GM23248 (cell line): Measurements from ENCODE around the gene CSNK1A1L. TPM values are rescaled to one million over a fixed set of nuclear protein-coding genes. Genes with fewer than 3 reads are reported as not detected.
A peak's percentile ranks its signal among the peaks of the same experiment; 100 is the strongest.

Experiments used
- DNase-seq: peaks from one replicate; pipeline ENCODE4 v3.0.0-alpha.2; 2015
- H2AFZ ChIP-seq: fragments of 200-600 bp; sonication (generic); 2 replicates; pipeline ENCODE4 v1.6.1; 2016; ENCODE audit warnings: antibody characterized with exemption
- H3F3A ChIP-seq: fragments of 200-600 bp; sonication (generic); 2 replicates; pipeline ENCODE4 v1.6.1; 2016; ENCODE audit warnings: mild to moderate bottlenecking, antibody characterized with exemption, mixed run types; ENCODE audit not compliant: insufficient read depth
- H3K27ac ChIP-seq: fragments of 200-600 bp; sonication (generic); 2 replicates; pipeline ENCODE4 v1.5.1; 2016; ENCODE audit warnings: mild to moderate bottlenecking
- H3K27me3 ChIP-seq: fragments of 200-600 bp; sonication (generic); replicated peaks from 2 replicates; pipeline ENCODE4 v1.6.1; 2016; ENCODE audit warnings: mild to moderate bottlenecking; ENCODE audit not compliant: insufficient read depth
- H3K36me3 ChIP-seq: fragments of 200-600 bp; sonication (generic); 2 replicates; pipeline ENCODE4 v1.6.1; 2016; ENCODE audit warnings: low read depth, mild to moderate bottlenecking
- H3K4me1 ChIP-seq: fragments of 200-600 bp; sonication (generic); 2 replicates; pipeline ENCODE4 v1.6.1; 2016; ENCODE audit warnings: mild to moderate bottlenecking; ENCODE audit not compliant: insufficient read depth
- H3K4me2 ChIP-seq: fragments of 200-600 bp; sonication (generic); one replicate; pipeline ENCODE4 v1.6.1; 2016; ENCODE audit warnings: mild to moderate bottlenecking; ENCODE audit not compliant: unreplicated experiment
- H3K4me3 ChIP-seq: fragments of 200-600 bp; sonication (generic); 2 replicates; pipeline ENCODE4 v1.5.1; 2016; ENCODE audit warnings: mild to moderate bottlenecking
- H3K79me2 ChIP-seq: fragments of 200-600 bp; sonication (generic); 2 replicates; pipeline ENCODE4 v1.6.1; 2016; ENCODE audit warnings: mild to moderate bottlenecking; ENCODE audit not compliant: insufficient read depth
- H3K9ac ChIP-seq: fragments of 200-600 bp; sonication (generic); 2 replicates; pipeline ENCODE4 v1.6.1; 2016; ENCODE audit warnings: mild to moderate bottlenecking
- H3K9me2 ChIP-seq: fragments of 200-600 bp; sonication (generic); 2 replicates; pipeline ENCODE4 v1.6.1; 2016; ENCODE audit warnings: mixed run types, mild to moderate bottlenecking, moderate library complexity; ENCODE audit not compliant: insufficient read depth
- H3K9me3 ChIP-seq: fragments of 200-600 bp; sonication (generic); one replicate; pipeline ENCODE4 v1.6.1; 2017; ENCODE audit warnings: low read depth
- H4K20me1 ChIP-seq: fragments of 200-600 bp; sonication (generic); 2 replicates; pipeline ENCODE4 v1.6.0; 2016; ENCODE audit not compliant: insufficient read depth
- EZH2 ChIP-seq: fragments of 200-600 bp; sonication (generic); IDR thresholded peaks from 2 replicates; pipeline ENCODE4 v1.6.1; 2018; ENCODE audit warnings: antibody characterized with exemption, mild to moderate bottlenecking; ENCODE audit not compliant: insufficient read depth, poor library complexity, severe bottlenecking
- EZH2phosphoT487 ChIP-seq: fragments of 200-600 bp; sonication (generic); IDR thresholded peaks from 2 replicates; pipeline ENCODE4 v1.6.1; 2018; ENCODE audit warnings: antibody characterized with exemption, moderate library complexity, mild to moderate bottlenecking, low read depth; ENCODE audit not compliant: insufficient read depth
- WGBS, 2 experiments: methylation state at CpG; one replicate each; pipeline ENCODE4 v1.1.6; 2015 to 2017; ENCODE audit warnings: low lambda C conversion rate in 2 of 2, low coverage in 1 of 2; ENCODE audit errors: missing lambda C conversion rate in 2 of 2; 5-methylcytosine and 5-hydroxymethylcytosine counted together
- in situ Hi-C: fragments of 300-500 bp; cut with MboI; formaldehyde crosslinking; loops from 2 replicates; pipeline ENCODE4 v1.15.0; 2020
- polyA plus RNA-seq: library from polyadenylated mRNA; unstranded; fragments of >200 nt; fragmentation: Nextera tagmentation; extraction: Ambion mirVana; gene quantifications from 2 replicates; pipeline ENCODE4 v1.2.1, GENCODE V29; 2016
- total RNA-seq: library from RNA; depleted of rRNA; stranded (reverse); fragments of >200 nt; shearing (Covaris generic); gene quantifications from 2 replicates; pipeline ENCODE4 v1.2.3, GENCODE V29; 2014

The CSNK1A1L gene
- total and polyA plus RNA-seq, 2 experiments from 2014 or later = not detected

- peak; percentile 36 for DNase-seq
- in situ Hi-C loops = loop anchor here (25.0 kb wide), 2 partner anchors 1115 to 1440 kb away; no protein-coding TSS in a partner anchor
Measured at GRCh38 chr13:37097076-37097475, 8.4 kb downstream of the CSNK1A1L start.

DNA sequence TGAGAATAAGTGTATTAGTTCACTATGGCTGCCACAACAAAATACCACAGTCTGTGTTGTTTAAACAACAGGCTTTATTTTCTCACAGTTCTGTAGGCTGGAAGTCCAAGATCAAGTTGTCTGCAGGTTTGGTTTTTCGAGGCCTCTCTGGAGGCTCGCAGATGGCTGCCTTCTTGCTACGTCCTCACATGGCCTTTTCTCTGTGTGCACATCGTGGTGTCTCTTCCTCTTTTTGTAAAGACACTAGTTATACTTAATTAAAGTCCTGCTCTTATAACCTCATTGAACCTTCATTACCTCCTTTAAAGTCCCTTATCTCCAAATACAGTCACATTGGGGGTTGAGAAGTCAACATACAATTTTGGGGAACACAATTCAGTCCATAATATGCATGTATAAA, 10.6 kb downstream of the CSNK1A1L start:
- DNase-seq = no peak
- no peaks in the 10 kb centered on the region for H3K9me2 ChIP-seq
- no peaks in the 10 kb centered on the region for H4K20me1 ChIP-seq
- H3F3A ChIP-seq = no peaks in the 10 kb centered on the region
- H3K4me2 ChIP-seq = no peak overlapping the region
- in situ Hi-C loops = loop anchor here (25.0 kb wide), 2 partner anchors 1117 to 1442 kb away; no protein-coding TSS in a partner anchor
- H3K4me1 ChIP-seq = 0 out of 2 replicates have a peak, but pooled peaks cover 3% of the 10 kb centered on the region
- H3K4me3 ChIP-seq = no peak overlapping the region
- H3K27ac ChIP-seq = no peak overlapping the region
- no peaks in the 10 kb centered on the region for H3K9me3 ChIP-seq
- no peaks in the 10 kb centered on the region for H3K27me3 ChIP-seq
- no peaks in the 10 kb centered on the region for H3K79me2 ChIP-seq
- no peak overlapping the region for H2AFZ ChIP-seq
- H3K9ac ChIP-seq = no peak overlapping the region
- H3K36me3 ChIP-seq = no peaks in the 10 kb centered on the region
- TF ChIP-seq EZH2 (no peak), EZH2phosphoT487 (no peak)
- 88 to 90% methylated on average over 4 of the region's 4 CpGs for WGBS, 2 experiments

More at GRCh38 chr13:37097076-37097475, 8.4 kb downstream of the CSNK1A1L start:
- H2AFZ ChIP-seq = no peak overlapping the region; the same call in 1 of the 2 replicates
- H3K4me1 ChIP-seq = 0 out of 2 replicates have a peak, but pooled peaks cover 3% of the 10 kb centered on the region
- H3K9ac ChIP-seq = no peak overlapping the region
- no peak overlapping the region for H3K4me3 ChIP-seq
- no peaks in the 10 kb centered on the region for H3K27me3 ChIP-seq
- H3K27ac ChIP-seq = no peak overlapping the region
- no peaks in the 10 kb centered on the region for H3K9me3 ChIP-seq
- H3K4me2 ChIP-seq = no peak overlapping the region
- WGBS, 2 experiments = 56 to 62% methylated on average over 4 of the region's 4 CpGs
- TF ChIP-seq EZH2phosphoT487 (no peak), EZH2 (no peak)
- H4K20me1 ChIP-seq = no peaks in the 10 kb centered on the region
- no peaks in the 10 kb centered on the region for H3F3A ChIP-seq
- H3K79me2 ChIP-seq = no peaks in the 10 kb centered on the region
- no peaks in the 10 kb centered on the region for H3K9me2 ChIP-seq
- no peaks in the 10 kb centered on the region for H3K36me3 ChIP-seq

GRCh38 chr13:37094099-37094498, 11.4 kb downstream of the CSNK1A1L start:
- H4K20me1 ChIP-seq = no peaks in the 10 kb centered on the region
- no peaks in the 10 kb centered on the region for H3K79me2 ChIP-seq
- DNase-seq = no peak
- H3F3A ChIP-seq = no peaks in the 10 kb centered on the region
- H3K36me3 ChIP-seq = no peaks in the 10 kb centered on the region
- H3K9me2 ChIP-seq = no peaks in the 10 kb centered on the region
- no peaks in the 10 kb centered on the region for H3K9me3 ChIP-seq
- H3K4me3 ChIP-seq = no peak overlapping the region
- H2AFZ ChIP-seq = no peak overlapping the region
- 57 to 61% methylated on average over 3 of the region's 3 CpGs for WGBS, 2 experiments
- in situ Hi-C loops = loop anchor here (25.0 kb wide), 2 partner anchors 1118 to 1443 kb away; no protein-coding TSS in a partner anchor
- H3K27me3 ChIP-seq = no peaks in the 10 kb centered on the region
- TF ChIP-seq EZH2 (no peak), EZH2phosphoT487 (no peak)
- no peak overlapping the region for H3K4me2 ChIP-seq
- no peak overlapping the region for H3K27ac ChIP-seq
- no peak overlapping the region for H3K9ac ChIP-seq
- H3K4me1 ChIP-seq = 0 out of 2 replicates have a peak, but pooled peaks cover 3% of the 10 kb centered on the region

DNA sequence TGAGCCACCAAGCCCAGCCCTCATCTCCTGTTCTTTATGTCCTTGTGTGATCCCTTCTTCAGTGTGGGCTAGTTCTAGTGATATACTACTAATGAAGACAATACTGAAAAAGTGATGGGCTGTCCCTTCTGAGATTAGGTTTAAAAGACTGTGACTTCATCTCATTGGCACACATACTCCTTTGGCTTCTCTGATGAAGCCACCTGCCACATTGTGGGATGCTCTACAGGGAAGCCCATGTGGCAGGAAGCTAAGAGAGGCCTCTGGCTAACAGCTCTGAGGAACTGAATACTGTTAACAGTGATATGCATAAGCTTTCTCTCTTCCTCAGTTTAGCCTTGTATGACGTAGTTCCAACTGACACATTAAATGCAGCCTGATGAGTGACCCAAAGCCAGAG, 13.6 kb downstream of the CSNK1A1L start:
- no peaks in the 10 kb centered on the region for H3K4me1 ChIP-seq
- no peaks in the 10 kb centered on the region for H3F3A ChIP-seq
- no peak overlapping the region for H2AFZ ChIP-seq
- H3K79me2 ChIP-seq = no peaks in the 10 kb centered on the region
- H3K9ac ChIP-seq = no peak overlapping the region
- H3K9me3 ChIP-seq = no peaks in the 10 kb centered on the region
- H3K4me2 ChIP-seq = no peak overlapping the region
- DNase-seq = no peak
- H3K36me3 ChIP-seq = no peaks in the 10 kb centered on the region
- H4K20me1 ChIP-seq = no peaks in the 10 kb centered on the region
- H3K4me3 ChIP-seq = no peak overlapping the region
- TF ChIP-seq EZH2 (no peak), EZH2phosphoT487 (no peak)
- no peak overlapping the region for H3K27ac ChIP-seq
- H3K9me2 ChIP-seq = no peaks in the 10 kb centered on the region
- in situ Hi-C loops = loop anchor here (25.0 kb wide), 2 partner anchors 1120 to 1445 kb away; no protein-coding TSS in a partner anchor
- H3K27me3 ChIP-seq = no peaks in the 10 kb centered on the region
- 79 to 89% methylated on average over 1 of the region's 1 CpG for WGBS, 2 experiments
